ENCODE results near the gene GJD2. TPM values are rescaled to one million over a fixed set of nuclear protein-coding genes. Genes with fewer than 3 reads are reported as not detected.

Gene GJD2
- total and polyA plus RNA-seq, 11 donors: 0.04 to 0.31 (median 0.25) TPM; not detected in 6

GRCh38 chr15:34719695-34720094 lies 35.1 kb downstream of the GJD2 start:
- intact Hi-C loops (cut with DNase I): loop anchor here in 7 of 10 donors (2.0 to 10.0 kb wide), 7 partner anchors 65 to 195 kb away; partner anchors contain the start of gene ACTC1 (in 2 of the 7)
- H3K27ac ChIP-seq: peak overlapping the region; percentile 12 to 90 (median 79)
- DNase-seq (no peak), ATAC-seq (no peak)
- no peaks in the 10 kb centered on the region for H3K9me3 ChIP-seq
- peaks cover 0 to 61% (median 23%) of the 10 kb centered on the region in 12 donors for H3K4me1 ChIP-seq
- no peak overlapping the region for H3K4me3 ChIP-seq
- H3K27me3 ChIP-seq: peaks cover 0 to 14% (median 0%) of the 10 kb centered on the region in 9 donors
- H3K36me3 ChIP-seq: no peaks in the 10 kb centered on the region
- WGBS, 4 donors: 39 to 57% (median 48%) methylated on average over 2 of the region's 2 CpGs
- TF ChIP-seq POLR2A (IDR thresholded peaks at IDR 0.05): no peak
- TF ChIP-seq, protein P1, sequence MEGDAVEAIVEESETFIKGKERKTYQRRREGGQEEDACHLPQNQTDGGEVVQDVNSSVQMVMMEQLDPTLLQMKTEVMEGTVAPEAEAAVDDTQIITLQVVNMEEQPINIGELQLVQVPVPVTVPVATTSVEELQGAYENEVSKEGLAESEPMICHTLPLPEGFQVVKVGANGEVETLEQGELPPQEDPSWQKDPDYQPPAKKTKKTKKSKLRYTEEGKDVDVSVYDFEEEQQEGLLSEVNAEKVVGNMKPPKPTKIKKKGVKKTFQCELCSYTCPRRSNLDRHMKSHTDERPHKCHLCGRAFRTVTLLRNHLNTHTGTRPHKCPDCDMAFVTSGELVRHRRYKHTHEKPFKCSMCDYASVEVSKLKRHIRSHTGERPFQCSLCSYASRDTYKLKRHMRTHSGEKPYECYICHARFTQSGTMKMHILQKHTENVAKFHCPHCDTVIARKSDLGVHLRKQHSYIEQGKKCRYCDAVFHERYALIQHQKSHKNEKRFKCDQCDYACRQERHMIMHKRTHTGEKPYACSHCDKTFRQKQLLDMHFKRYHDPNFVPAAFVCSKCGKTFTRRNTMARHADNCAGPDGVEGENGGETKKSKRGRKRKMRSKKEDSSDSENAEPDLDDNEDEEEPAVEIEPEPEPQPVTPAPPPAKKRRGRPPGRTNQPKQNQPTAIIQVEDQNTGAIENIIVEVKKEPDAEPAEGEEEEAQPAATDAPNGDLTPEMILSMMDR (IDR thresholded peaks at IDR 0.05): no peak

GRCh38 chr15:34718681-34719665 lies 35.8 kb downstream of the GJD2 start:
- no peaks in the 10 kb centered on the region for H3K9me3 ChIP-seq
- H3K27me3 ChIP-seq: peaks cover 0 to 14% (median 0%) of the 10 kb centered on the region in 9 donors
- peaks cover 0 to 58% (median 23%) of the 10 kb centered on the region in 12 donors for H3K4me1 ChIP-seq
- H3K4me3 ChIP-seq: no peak overlapping the region
- H3K27ac ChIP-seq: peak overlapping the region in 11 of 12 donors; percentile 12 to 90 (median 80)
- no peaks in the 10 kb centered on the region for H3K36me3 ChIP-seq
- no peak for DNase-seq
- intact Hi-C loops (cut with DNase I): loop anchor here in 2 of 10 donors (5.0 to 10.0 kb wide), 3 partner anchors 73 to 196 kb away; partner anchors contain the start of gene ACTC1 (in 1 of the 2)
- TF ChIP-seq, protein P1 (IDR thresholded peaks at IDR 0.05): no peak
- no peak for TF ChIP-seq POLR2A (IDR thresholded peaks at IDR 0.05)
- ATAC-seq: no peak
- 89 to 96% (median 90%) methylated on average over 1 of the region's 1 CpG for WGBS, 4 donors

DNA sequence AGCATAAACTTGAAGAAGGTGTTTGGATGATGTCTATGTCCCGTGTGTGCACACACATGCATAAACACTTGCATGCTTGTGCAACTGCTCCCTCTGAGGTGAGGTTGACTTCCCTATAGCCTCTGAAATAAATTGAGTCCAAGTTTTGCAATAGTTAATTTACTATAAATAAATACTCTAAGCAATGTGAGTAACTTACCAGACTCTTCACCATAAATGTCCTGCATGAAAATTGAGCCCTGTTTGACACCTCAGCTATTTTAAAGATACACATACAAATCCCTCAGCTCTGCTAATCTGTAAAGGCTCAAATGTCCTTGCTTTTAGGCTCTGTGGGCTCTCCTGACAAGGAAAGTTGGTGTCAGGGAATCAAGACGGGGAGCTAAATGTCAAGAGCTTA lies 37.1 kb downstream of the GJD2 start:
- TF ChIP-seq POLR2A (IDR thresholded peaks at IDR 0.05): no peak
- TF ChIP-seq, protein P1 (IDR thresholded peaks at IDR 0.05): no peak
- 39 to 56% (median 50%) methylated on average over 2 of the region's 2 CpGs for WGBS, 4 donors
- Histone ChIP-seq H3K27me3 (peaks cover 0 to 13% (median 0%) of the 10 kb centered on the region in 9 donors), H3K4me1 (peaks cover 0 to 63% (median 20%) of the 10 kb centered on the region in 12 donors), H3K27ac (peak overlapping the region in 7 of 12 donors; percentile 22 to 87 (median 40)), H3K36me3 (no peaks in the 10 kb centered on the region), H3K9me3 (no peaks in the 10 kb centered on the region), H3K4me3 (no peak overlapping the region)
- DNase-seq (no peak), ATAC-seq (no peak)
- intact Hi-C loops (cut with DNase I): loop anchor here in 3 of 10 donors (2.0 to 10.0 kb wide), 4 partner anchors 75 to 197 kb away; partner anchors contain the start of gene ACTC1 (in 2 of the 3)

- Histone ChIP-seq H3K4me1 (peaks cover 0 to 48% (median 10%) of the 10 kb centered on the region in 12 donors), H3K36me3 (no peaks in the 10 kb centered on the region), H3K9me3 (no peaks in the 10 kb centered on the region), H3K4me3 (no peak overlapping the region), H3K27me3 (peaks cover 0 to 6% (median 0%) of the 10 kb centered on the region in 9 donors), H3K27ac (peak overlapping the region in 7 of 12 donors; percentile 4 to 69 (median 26))
- 39 to 56% (median 48%) methylated on average over 9 of the region's 9 CpGs for WGBS, 4 donors
- intact Hi-C loops (cut with DNase I): loop anchor here in 3 of 10 donors (2.0 to 10.0 kb wide), 4 partner anchors 76 to 199 kb away; partner anchors contain the start of gene ACTC1 (in 2 of the 3)
- TF ChIP-seq POLR2A (IDR thresholded peaks at IDR 0.05): no peak
- TF ChIP-seq, protein P1 (IDR thresholded peaks at IDR 0.05): no peak
- DNase-seq (peak in 3 of 5 donors; percentile 24 to 83 (median 77)), ATAC-seq (peak; percentile 88 to 95 (median 93))
These were observed 38.7 kb downstream of the GJD2 start for GRCh38 chr15:34716111-34716510.
